ENCODE results near the gene YIF1A. TPM values are rescaled to one million over a fixed set of nuclear protein-coding genes. Genes with fewer than 3 reads are reported as not detected.

The YIF1A gene
- total RNA-seq, 2 donors from 2014 or later = 41.2 to 68.3 TPM

- no peak for ATAC-seq (replicated peaks)
- peak overlapping the region; percentile 92 for H3K4me3 Mint-ChIP-seq
- peaks cover 6% of the 10 kb centered on the region for H3K27me3 Mint-ChIP-seq
- H3K36me3 Mint-ChIP-seq (ENCODE audit: low read depth) = no peaks in the 10 kb centered on the region
- H3K4me1 Mint-ChIP-seq = peaks cover 8% of the 10 kb centered on the region
- peak overlapping the region; percentile 96 for H3K27ac Mint-ChIP-seq
- no peaks in the 10 kb centered on the region for H3K9me3 Mint-ChIP-seq
Observed at GRCh38 chr11:66287889-66288670, 863 bp downstream of the YIF1A start.

DNA sequence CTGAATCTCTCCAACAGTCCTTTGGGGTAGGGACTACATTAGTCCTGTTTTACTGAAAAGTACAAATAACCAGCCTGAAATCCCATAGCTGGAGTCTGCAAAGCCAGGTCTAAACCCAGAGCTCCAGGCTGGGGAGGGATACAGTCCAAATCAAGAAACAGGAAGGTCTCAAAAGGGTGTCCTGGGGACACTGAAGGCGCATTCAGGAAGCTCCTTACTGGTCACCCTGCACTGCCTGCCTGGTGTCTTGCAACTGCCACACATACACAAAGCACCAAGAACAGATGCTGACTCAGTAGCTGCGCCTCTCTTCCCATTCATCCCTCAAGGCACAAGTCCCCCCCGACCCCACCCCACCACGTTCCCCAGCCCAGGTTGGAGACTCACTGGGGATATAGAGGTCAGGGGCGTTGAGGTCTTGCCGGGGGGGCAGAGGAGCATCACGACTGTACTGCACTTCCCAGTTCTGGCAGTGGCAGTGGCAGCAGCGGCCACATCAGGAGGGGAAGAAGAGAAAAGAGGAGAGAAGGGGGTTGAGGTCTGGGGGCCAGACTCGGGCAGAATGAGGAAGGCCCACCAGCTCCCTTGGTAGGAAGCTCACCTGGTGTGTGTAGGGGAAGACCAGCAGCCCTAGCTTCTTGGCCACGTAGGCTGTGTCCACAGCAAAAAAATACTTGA lies 1.6 kb downstream of the YIF1A start:
- H3K27me3 Mint-ChIP-seq = no peaks in the 10 kb centered on the region
- peak overlapping the region; percentile 92 for H3K4me3 Mint-ChIP-seq
- no peaks in the 10 kb centered on the region for H3K36me3 Mint-ChIP-seq (ENCODE audit: low read depth)
- peaks cover 8% of the 10 kb centered on the region for H3K4me1 Mint-ChIP-seq
- no peaks in the 10 kb centered on the region for H3K9me3 Mint-ChIP-seq
- no peak for ATAC-seq (replicated peaks)
- H3K27ac Mint-ChIP-seq = peak overlapping the region; percentile 96

GRCh38 chr11:66286699-66287098 lies 2.2 kb downstream of the YIF1A start:
- no peak for ATAC-seq (replicated peaks)
- Mint-ChIP-seq H3K27ac (peak overlapping the region; percentile 38), H3K36me3 (ENCODE audit: low read depth) (no peaks in the 10 kb centered on the region), H3K4me1 (peaks cover 13% of the 10 kb centered on the region), H3K9me3 (no peaks in the 10 kb centered on the region), H3K27me3 (no peaks in the 10 kb centered on the region), H3K4me3 (peak overlapping the region; percentile 92)

- H3K27me3 Mint-ChIP-seq = no peaks in the 10 kb centered on the region
- ATAC-seq (replicated peaks) = no peak
- no peaks in the 10 kb centered on the region for H3K9me3 Mint-ChIP-seq
- peaks cover 12% of the 10 kb centered on the region for H3K4me1 Mint-ChIP-seq
- no peak overlapping the region for H3K27ac Mint-ChIP-seq
- no peaks in the 10 kb centered on the region for H3K36me3 Mint-ChIP-seq (ENCODE audit: low read depth)
- H3K4me3 Mint-ChIP-seq = no peak overlapping the region
Observed at GRCh38 chr11:66285250-66285947, 3.5 kb downstream of the YIF1A start.

DNA sequence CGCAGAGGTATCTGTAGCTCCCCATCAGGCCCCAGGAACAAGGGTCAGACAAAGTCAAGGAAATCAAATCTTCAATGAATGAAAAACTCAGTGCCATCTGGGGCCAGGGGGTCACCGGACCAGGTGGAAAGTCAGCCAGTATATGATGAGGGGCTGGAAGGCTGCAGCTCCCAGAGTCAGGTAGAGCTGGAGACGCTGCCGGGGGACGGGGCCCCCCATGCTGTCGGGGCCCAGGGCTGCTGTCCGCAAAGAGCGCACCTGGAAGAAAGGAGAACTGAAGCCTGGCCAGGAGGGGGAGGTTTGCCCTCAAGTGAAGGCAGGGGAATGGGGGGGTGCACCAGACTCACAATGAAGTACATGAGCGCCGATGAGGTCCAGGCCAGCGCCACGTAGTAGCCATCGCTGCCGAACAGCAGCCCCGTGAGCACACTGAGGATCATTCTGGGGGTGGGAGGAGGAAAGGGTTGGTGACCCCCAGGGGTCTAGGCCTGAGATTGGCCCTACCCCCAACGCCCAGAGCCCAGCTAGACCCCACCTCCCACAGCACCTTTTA lies 4.3 kb downstream of the YIF1A start:
- Mint-ChIP-seq H3K4me3 (no peak overlapping the region), H3K36me3 (ENCODE audit: low read depth) (no peaks in the 10 kb centered on the region), H3K27ac (peak overlapping the region; percentile 25), H3K4me1 (peaks cover 11% of the 10 kb centered on the region), H3K9me3 (no peaks in the 10 kb centered on the region), H3K27me3 (no peaks in the 10 kb centered on the region)
- ATAC-seq (replicated peaks) = no peak

DNA sequence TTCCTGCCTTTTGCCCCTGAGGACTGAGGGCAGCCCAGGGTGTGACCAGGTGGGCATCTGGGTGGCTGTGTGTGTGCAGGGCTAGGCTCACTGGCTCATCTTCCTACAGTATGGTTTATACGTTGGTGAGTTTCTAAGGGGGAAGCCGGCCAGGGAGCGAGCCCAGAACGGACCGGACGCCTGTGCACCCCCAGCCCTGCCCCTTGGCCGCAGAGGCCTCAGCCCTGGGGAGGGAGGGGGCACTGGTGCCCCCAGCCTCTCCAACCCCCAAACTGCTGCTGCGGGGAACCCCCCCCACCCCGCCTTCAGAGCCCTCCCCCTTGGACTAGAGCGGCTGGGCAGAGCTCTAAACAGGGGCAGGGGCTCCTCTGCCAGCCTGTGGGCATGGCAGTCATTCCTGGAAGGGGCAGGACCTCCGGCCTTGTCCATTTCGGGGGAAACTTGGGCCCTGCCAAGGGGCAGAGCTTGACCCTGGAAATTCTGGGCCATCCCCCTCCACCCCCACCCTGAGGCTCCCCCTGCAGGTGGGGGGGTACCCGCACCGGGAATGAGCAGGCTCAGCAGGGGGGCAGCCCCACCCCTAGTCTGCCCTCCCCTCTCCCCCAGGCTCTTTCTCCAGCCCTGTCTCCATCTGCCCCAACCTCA lies 5.4 kb downstream of the YIF1A start:
- Mint-ChIP-seq H3K27ac (peak overlapping the region; percentile 72), H3K4me3 (no peak overlapping the region), H3K9me3 (no peaks in the 10 kb centered on the region), H3K4me1 (peaks cover 15% of the 10 kb centered on the region), H3K36me3 (ENCODE audit: low read depth) (no peaks in the 10 kb centered on the region), H3K27me3 (no peaks in the 10 kb centered on the region)
- no peak for ATAC-seq (replicated peaks)

DNA sequence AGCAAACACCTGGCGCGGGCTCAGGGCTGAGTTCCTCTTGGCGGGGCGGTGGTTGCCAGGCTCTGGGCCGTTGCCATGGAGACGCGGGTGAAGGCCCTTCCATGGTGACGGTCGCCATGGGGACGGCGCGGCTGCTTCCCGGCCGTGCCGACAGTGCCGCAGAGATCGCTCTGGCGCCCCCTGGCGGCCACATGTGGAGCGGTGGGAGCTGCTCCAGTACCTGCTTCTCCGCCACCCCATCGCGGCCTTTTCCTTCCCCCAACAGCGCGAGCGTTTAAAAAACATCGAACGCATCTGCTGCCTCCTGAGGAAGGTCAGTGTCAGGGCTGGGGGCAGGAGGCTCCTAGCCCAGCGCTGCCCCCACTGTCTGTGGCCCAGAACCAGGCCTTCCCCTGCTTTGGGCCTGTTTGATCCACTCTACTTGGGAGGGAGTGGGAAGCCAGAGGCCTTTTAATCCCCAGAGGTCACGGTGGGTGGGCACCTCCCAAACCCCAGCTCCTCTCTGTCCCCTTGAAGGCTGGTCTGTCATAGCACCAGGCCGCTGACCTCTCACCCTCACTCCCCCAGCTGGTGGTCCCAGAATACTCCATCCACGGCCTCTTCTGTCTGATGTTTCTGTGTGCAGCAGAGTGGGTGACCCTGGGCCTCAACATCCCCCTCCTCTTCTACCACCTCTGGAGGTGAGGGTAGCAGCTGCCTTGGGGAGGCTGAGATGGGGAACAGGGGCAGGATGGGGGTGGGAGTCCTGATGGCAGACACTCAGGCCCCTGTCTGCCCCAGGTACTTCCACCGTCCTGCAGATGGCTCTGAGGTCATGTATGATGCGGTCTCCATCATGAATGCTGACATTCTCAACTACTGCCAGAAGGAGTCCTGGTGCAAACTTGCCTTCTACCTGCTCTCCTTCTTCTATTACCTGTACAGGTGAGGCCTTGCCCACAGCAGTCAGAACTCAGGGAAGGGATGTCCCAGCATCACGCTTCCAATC lies 6.2 kb downstream of the YIF1A start:
- H3K27me3 Mint-ChIP-seq = no peaks in the 10 kb centered on the region
- ATAC-seq (replicated peaks) = peak; percentile 93
- H3K4me1 Mint-ChIP-seq = peaks cover 15% of the 10 kb centered on the region
- no peaks in the 10 kb centered on the region for H3K9me3 Mint-ChIP-seq
- peak overlapping the region; percentile 15 for H3K4me3 Mint-ChIP-seq
- H3K36me3 Mint-ChIP-seq (ENCODE audit: low read depth) = no peaks in the 10 kb centered on the region
- H3K27ac Mint-ChIP-seq = peak overlapping the region; percentile 72

GRCh38 chr11:66281776-66282467 lies 7.0 kb downstream of the YIF1A start:
- ATAC-seq (replicated peaks) = peak; percentile 8
- peaks cover 15% of the 10 kb centered on the region for H3K4me1 Mint-ChIP-seq
- H3K27me3 Mint-ChIP-seq = no peaks in the 10 kb centered on the region
- H3K4me3 Mint-ChIP-seq = peak overlapping the region; percentile 15
- H3K9me3 Mint-ChIP-seq = no peaks in the 10 kb centered on the region
- H3K36me3 Mint-ChIP-seq (ENCODE audit: low read depth) = peaks cover 3% of the 10 kb centered on the region
- peak overlapping the region; percentile 72 for H3K27ac Mint-ChIP-seq

DNA sequence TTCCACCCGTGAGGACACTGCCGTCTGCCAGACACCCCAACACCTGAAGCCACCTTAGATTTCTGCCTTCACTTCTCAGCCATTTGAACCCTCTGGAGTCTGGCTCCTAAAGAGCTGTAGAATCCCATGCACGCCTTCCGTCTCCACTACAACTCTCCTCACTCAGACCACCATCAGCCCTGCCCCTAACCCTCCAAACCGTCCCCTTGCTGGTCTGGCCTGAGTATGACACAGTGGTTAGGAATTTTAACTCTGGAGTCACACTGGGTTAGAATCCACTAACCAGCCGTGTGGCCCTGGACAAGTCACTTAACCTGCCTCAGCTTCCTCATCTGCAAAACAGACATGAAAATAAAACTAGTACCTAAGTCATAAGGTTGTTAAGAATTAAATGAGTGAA lies 7.9 kb downstream of the YIF1A start:
- Mint-ChIP-seq H3K4me1 (peaks cover 15% of the 10 kb centered on the region), H3K9me3 (no peaks in the 10 kb centered on the region), H3K36me3 (ENCODE audit: low read depth) (peaks cover 12% of the 10 kb centered on the region), H3K4me3 (peak overlapping the region; percentile 30), H3K27ac (peak overlapping the region; percentile 72), H3K27me3 (no peaks in the 10 kb centered on the region)
- ATAC-seq (replicated peaks) = no peak

- Mint-ChIP-seq H3K36me3 (ENCODE audit: low read depth) (peaks cover 17% of the 10 kb centered on the region), H3K9me3 (no peaks in the 10 kb centered on the region), H3K27ac (no peak overlapping the region), H3K4me3 (no peak overlapping the region), H3K27me3 (no peaks in the 10 kb centered on the region), H3K4me1 (peaks cover 15% of the 10 kb centered on the region)
- ATAC-seq (replicated peaks) = no peak
Observed at GRCh38 chr11:66280428-66280827, 8.5 kb downstream of the YIF1A start.

DNA sequence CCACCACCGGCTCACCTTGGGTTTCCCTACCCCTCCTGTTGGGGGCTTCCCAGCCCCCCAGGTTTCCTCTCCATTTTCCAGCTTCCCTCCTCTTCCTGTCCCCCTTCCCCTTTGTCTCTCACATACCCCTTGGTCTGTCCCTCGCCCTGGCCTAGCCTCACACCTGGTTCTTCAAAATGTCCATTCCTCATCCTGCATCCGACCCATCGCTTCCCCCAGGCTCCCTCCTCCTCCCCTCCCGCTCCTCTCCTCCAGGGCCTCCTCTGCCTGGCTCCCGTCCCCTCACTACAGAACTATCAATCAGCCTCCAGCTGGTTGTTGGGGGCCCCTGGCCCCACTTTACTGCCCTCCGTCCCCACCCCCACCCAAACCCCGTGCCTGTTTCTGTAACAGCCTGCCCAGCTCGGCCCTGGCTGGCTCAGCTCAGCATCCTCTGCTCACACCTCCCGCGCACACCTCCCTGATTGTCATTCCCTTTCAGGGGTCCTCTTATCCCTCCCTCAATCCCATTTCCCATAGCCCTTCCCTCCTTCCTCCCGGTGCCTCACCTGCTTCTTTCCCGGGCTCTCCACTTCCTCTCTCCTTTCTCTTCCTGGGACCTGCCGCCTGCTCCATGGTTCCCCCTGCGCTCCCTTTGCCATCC lies 9.7 kb downstream of the YIF1A start:
- Mint-ChIP-seq H3K27ac (peak overlapping the region; percentile 69), H3K27me3 (no peaks in the 10 kb centered on the region), H3K4me1 (peaks cover 15% of the 10 kb centered on the region), H3K36me3 (ENCODE audit: low read depth) (peaks cover 29% of the 10 kb centered on the region), H3K4me3 (peak overlapping the region; percentile 48), H3K9me3 (no peaks in the 10 kb centered on the region)
- ATAC-seq (replicated peaks) = no peak

- Mint-ChIP-seq H3K27me3 (no peaks in the 10 kb centered on the region), H3K36me3 (ENCODE audit: low read depth) (peaks cover 36% of the 10 kb centered on the region), H3K9me3 (no peaks in the 10 kb centered on the region), H3K27ac (no peak overlapping the region), H3K4me3 (peak overlapping the region; percentile 48), H3K4me1 (peaks cover 15% of the 10 kb centered on the region)
- ATAC-seq (replicated peaks) = no peak
Observed at GRCh38 chr11:66278363-66279091, 10.4 kb downstream of the YIF1A start.

Data from activated T-helper 17 cell treated with anti-CD3 and anti-CD28 coated beads, Interleukin-2, amount 50 U/mL, for 72 hours (primary cell).